ENCODE measurements around the gene STARD13.

The STARD13 gene

GRCh38 chr13:33111414-33112110 lies 174.0 kb downstream of the STARD13 start:
- no peak for DNase-seq (ENCODE audit: low read depth)

- no peak for DNase-seq (ENCODE audit: low read depth)
Measured at GRCh38 chr13:33110713-33111413, 174.7 kb downstream of the STARD13 start.

- DNase-seq (ENCODE audit: low read depth): no peak
Measured at GRCh38 chr13:33110386-33110712, 175.2 kb downstream of the STARD13 start.

GRCh38 chr13:33109801-33110200 lies 175.8 kb downstream of the STARD13 start:
- DNase-seq (ENCODE audit: low read depth): no peak

GRCh38 chr13:33109271-33109697 lies 176.3 kb downstream of the STARD13 start:
- peak; percentile 62 for DNase-seq (ENCODE audit: low read depth)

- peak; percentile 46 for DNase-seq (ENCODE audit: low read depth)
Measured at GRCh38 chr13:33108620-33109019, 176.9 kb downstream of the STARD13 start.

- no peak for DNase-seq (ENCODE audit: low read depth)
Measured at GRCh38 chr13:33107361-33107760, 178.2 kb downstream of the STARD13 start.

- DNase-seq (ENCODE audit: low read depth): no peak
Measured at GRCh38 chr13:33106656-33107360, 178.7 kb downstream of the STARD13 start.

- DNase-seq (ENCODE audit: low read depth): no peak
Measured at GRCh38 chr13:33105387-33106005, 180.1 kb downstream of the STARD13 start.

GRCh38 chr13:33103457-33103856 lies 182.1 kb downstream of the STARD13 start:
- DNase-seq (ENCODE audit: low read depth): no peak

- no peak for DNase-seq (ENCODE audit: low read depth)
Measured at GRCh38 chr13:33101835-33102234, 183.7 kb downstream of the STARD13 start.

GRCh38 chr13:33100886-33101285 lies 184.7 kb downstream of the STARD13 start:
- DNase-seq (ENCODE audit: low read depth): no peak

GRCh38 chr13:33099860-33100259 lies 185.7 kb downstream of the STARD13 start:
- no peak for DNase-seq (ENCODE audit: low read depth)

- DNase-seq (ENCODE audit: low read depth): no peak
Measured at GRCh38 chr13:33096886-33097605, 188.5 kb downstream of the STARD13 start.

- no peak for DNase-seq (ENCODE audit: low read depth)
Measured at GRCh38 chr13:33092073-33092987, 193.2 kb downstream of the STARD13 start.

- no peak for DNase-seq (ENCODE audit: low read depth)
Measured at GRCh38 chr13:33091415-33091774, 194.2 kb downstream of the STARD13 start.

- no peak for DNase-seq (ENCODE audit: low read depth)
Measured at GRCh38 chr13:33090755-33091414, 194.7 kb downstream of the STARD13 start.

- no peak for DNase-seq (ENCODE audit: low read depth)
Measured at GRCh38 chr13:33089311-33089710, 196.2 kb downstream of the STARD13 start.

- DNase-seq (ENCODE audit: low read depth): no peak
Measured at GRCh38 chr13:33087790-33088189, 197.8 kb downstream of the STARD13 start.

- DNase-seq (ENCODE audit: low read depth): no peak
Measured at GRCh38 chr13:33087091-33087490, 198.5 kb downstream of the STARD13 start.

Measured in fibroblast of the conjunctiva (primary cell).